K562 (cell line): ENCODE results near the gene ZNF775. TPM values are rescaled to one million over a fixed set of nuclear protein-coding genes. Genes with fewer than 3 reads are reported as not detected.

Source experiments
- FOSL1 ChIP-seq: fragments of 200-800 bp; sonication (Bioruptor generic); conservative IDR thresholded peaks from 2 replicates; pipeline ENCODE4 v1.6.1; 2016; ENCODE audit warnings: missing genetic modification characterization, missing compliant biosample characterization
- KLF6 ChIP-seq: fragments of 250-450 bp; sonication (Bioruptor Pico); IDR thresholded peaks from 2 replicates; pipeline ENCODE4 v1.4.0; 2020; ENCODE audit warnings: mild to moderate bottlenecking, moderate library complexity, borderline replicate concordance
- LARP7 ChIP-seq: fragments of 450-650 bp; IDR thresholded peaks from 2 replicates; pipeline ENCODE4 v1.6.1; 2016
- MEIS2 ChIP-seq: fragments of 450-650 bp; IDR thresholded peaks from 2 replicates; pipeline ENCODE4 v1.6.1; 2014; ENCODE audit warnings: mild to moderate bottlenecking; ENCODE audit not compliant: partially characterized antibody
- NBN ChIP-seq: fragments of 450-650 bp; IDR thresholded peaks from 2 replicates; pipeline ENCODE4 v1.6.1; 2016; ENCODE audit warnings: low read depth, mild to moderate bottlenecking
- NFIC ChIP-seq: fragments of 450-650 bp; IDR thresholded peaks from 2 replicates; pipeline ENCODE4 v1.6.1; 2017; ENCODE audit warnings: mild to moderate bottlenecking, inconsistent platforms
- TEAD4 ChIP-seq, 2 experiments: sonication (generic) in 1 of 2; formaldehyde crosslinking in 1 of 2; IDR thresholded peaks; 2 replicates each; pipeline versions ENCODE4 v1.6.1 to v1.8.0; 2012 to 2022; ENCODE audit warnings: borderline replicate concordance in 1 of 2, inconsistent platforms in 1 of 2, low read length in 1 of 2, mild to moderate bottlenecking in 1 of 2, missing genetic modification reagents in 1 of 2
- ZFPM2 ChIP-seq: fragments of 250-450 bp; sonication (Bioruptor Pico); IDR thresholded peaks from 2 replicates; pipeline ENCODE4 v1.5.1; 2022; ENCODE audit warnings: mild to moderate bottlenecking
- ZNF12 ChIP-seq: sonication (generic); formaldehyde crosslinking; IDR thresholded peaks from 2 replicates; pipeline ENCODE4 v1.4.0; 2020; ENCODE audit warnings: mild to moderate bottlenecking, missing genetic modification reagents
- ZNF507 ChIP-seq: conservative IDR thresholded peaks from 2 replicates; pipeline ENCODE4 v1.6.1; 2017; ENCODE audit warnings: missing genetic modification characterization, missing compliant biosample characterization
- ZNF699 ChIP-seq: fragments of 250-450 bp; sonication (Bioruptor Pico); IDR thresholded peaks from 2 replicates; pipeline ENCODE4 v1.8.0; 2021; ENCODE audit warnings: mild to moderate bottlenecking, moderate library complexity; ENCODE audit not compliant: insufficient replicate concordance
- ZNF76 ChIP-seq: fragments of 250-450 bp; sonication (Bioruptor Pico); IDR thresholded peaks from 2 replicates; pipeline ENCODE4 v1.4.0; 2020; ENCODE audit warnings: mild to moderate bottlenecking, moderate library complexity, borderline replicate concordance
- polyA plus RNA-seq, 8 experiments: library from polyadenylated mRNA; depleted of rRNA in 4 of 8; stranded (reverse) in 5 of 8; unstranded in 3 of 8; fragments of >200 nt; fragmentation: Nextera tagmentation in 2 of 8; fragmentation: Illumina TruSeq in 1 of 8; extraction: Ambion mirVana in 2 of 8; extraction: Trizol in 1 of 8; gene quantifications; 2 replicates each; pipeline versions ENCODE4 v1.2.1 to v1.2.3, GENCODE V29; 2011 to 2014; ENCODE audit warnings: inconsistent platforms in 1 of 8, missing spikeins in 1 of 8
- total RNA-seq, 7 experiments: library from RNA; depleted of rRNA in 6 of 7; stranded (reverse); fragments of >200 nt in 6 of 7; fragmentation: Illumina TruSeq in 2 of 7; extraction: Trizol in 2 of 7; gene quantifications; 2 replicates each; pipeline versions ENCODE4 v1.2.1 to v1.2.3, GENCODE V29; 2011 to 2021; ENCODE audit warnings: low replicate concordance in 1 of 7
- TF ChIP-seq, protein P1 (sequence below): fragments of 250-450 bp; sonication (Bioruptor Pico); IDR thresholded peaks from 2 replicates; pipeline ENCODE4 v1.5.0; 2021
- TF ChIP-seq, protein P2 (sequence below): sonication (generic); formaldehyde crosslinking; IDR thresholded peaks from 2 replicates; pipeline ENCODE4 v1.8.1; 2023; ENCODE audit warnings: missing genetic modification reagents, mild to moderate bottlenecking, borderline replicate concordance
- TF ChIP-seq, protein P3 (sequence below): fragments of 250-450 bp; sonication (Bioruptor Pico); IDR thresholded peaks from 2 replicates; pipeline ENCODE4 v1.5.0; 2022; ENCODE audit warnings: mild to moderate bottlenecking
- TF ChIP-seq, protein P4 (sequence below): fragments of 450-650 bp; IDR thresholded peaks from 2 replicates; pipeline ENCODE4 v1.6.1; 2018; ENCODE audit warnings: mild to moderate bottlenecking, low read depth; ENCODE audit not compliant: partially characterized antibody
- TF ChIP-seq, protein P5 (sequence below): fragments of 450-650 bp; IDR thresholded peaks from 2 replicates; pipeline ENCODE4 v1.6.1; 2016; ENCODE audit warnings: antibody characterized with exemption

ZNF775 gene
- total and polyA plus RNA-seq, 9 of the 15 experiments (the other 6 are each of a cell fraction or from before 2014, with no cell fraction given) = 0.04 to 18.7 (median 4.9) TPM

DNA sequence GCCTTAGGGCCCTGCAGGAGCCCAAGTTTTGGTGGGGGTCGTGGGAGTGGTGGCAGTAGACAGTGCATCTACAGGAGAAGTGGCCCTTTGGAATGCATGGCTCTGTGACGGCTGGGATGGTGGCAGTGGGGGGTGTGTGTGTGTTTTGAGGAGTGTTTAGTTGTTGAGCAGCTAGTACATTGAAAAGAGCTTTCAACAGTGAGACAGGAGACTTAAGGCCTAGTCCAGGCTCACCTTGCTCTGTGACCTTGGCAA lies 27.1 kb downstream of the ZNF775 start (continued):
- no peak for TF ChIP-seq ZNF507 (tag)
- TF ChIP-seq, protein P1, sequence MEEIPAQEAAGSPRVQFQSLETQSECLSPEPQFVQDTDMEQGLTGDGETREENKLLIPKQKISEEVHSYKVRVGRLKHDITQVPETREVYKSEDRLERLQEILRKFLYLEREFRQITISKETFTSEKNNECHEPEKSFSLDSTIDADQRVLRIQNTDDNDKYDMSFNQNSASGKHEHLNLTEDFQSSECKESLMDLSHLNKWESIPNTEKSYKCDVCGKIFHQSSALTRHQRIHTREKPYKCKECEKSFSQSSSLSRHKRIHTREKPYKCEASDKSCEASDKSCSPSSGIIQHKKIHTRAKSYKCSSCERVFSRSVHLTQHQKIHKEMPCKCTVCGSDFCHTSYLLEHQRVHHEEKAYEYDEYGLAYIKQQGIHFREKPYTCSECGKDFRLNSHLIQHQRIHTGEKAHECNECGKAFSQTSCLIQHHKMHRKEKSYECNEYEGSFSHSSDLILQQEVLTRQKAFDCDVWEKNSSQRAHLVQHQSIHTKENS (CRISPR knock-in tag) = no peak
- TF ChIP-seq MEIS2 = no peak
- TF ChIP-seq ZFPM2 = no peak
- TF ChIP-seq NBN = peak; percentile 21; the same call in 1 of the 2 replicates
- no peak for TF ChIP-seq TEAD4 (IDR thresholded peaks at IDR 0.05; ENCODE audit: low read length)
- no peak for TF ChIP-seq TEAD4 (CRISPR knock-in tag; IDR thresholded peaks at IDR 0.05; ENCODE audit: borderline replicate concordance)
- no peak for TF ChIP-seq ZNF76 (CRISPR knock-in tag)
- TF ChIP-seq, protein P2, sequence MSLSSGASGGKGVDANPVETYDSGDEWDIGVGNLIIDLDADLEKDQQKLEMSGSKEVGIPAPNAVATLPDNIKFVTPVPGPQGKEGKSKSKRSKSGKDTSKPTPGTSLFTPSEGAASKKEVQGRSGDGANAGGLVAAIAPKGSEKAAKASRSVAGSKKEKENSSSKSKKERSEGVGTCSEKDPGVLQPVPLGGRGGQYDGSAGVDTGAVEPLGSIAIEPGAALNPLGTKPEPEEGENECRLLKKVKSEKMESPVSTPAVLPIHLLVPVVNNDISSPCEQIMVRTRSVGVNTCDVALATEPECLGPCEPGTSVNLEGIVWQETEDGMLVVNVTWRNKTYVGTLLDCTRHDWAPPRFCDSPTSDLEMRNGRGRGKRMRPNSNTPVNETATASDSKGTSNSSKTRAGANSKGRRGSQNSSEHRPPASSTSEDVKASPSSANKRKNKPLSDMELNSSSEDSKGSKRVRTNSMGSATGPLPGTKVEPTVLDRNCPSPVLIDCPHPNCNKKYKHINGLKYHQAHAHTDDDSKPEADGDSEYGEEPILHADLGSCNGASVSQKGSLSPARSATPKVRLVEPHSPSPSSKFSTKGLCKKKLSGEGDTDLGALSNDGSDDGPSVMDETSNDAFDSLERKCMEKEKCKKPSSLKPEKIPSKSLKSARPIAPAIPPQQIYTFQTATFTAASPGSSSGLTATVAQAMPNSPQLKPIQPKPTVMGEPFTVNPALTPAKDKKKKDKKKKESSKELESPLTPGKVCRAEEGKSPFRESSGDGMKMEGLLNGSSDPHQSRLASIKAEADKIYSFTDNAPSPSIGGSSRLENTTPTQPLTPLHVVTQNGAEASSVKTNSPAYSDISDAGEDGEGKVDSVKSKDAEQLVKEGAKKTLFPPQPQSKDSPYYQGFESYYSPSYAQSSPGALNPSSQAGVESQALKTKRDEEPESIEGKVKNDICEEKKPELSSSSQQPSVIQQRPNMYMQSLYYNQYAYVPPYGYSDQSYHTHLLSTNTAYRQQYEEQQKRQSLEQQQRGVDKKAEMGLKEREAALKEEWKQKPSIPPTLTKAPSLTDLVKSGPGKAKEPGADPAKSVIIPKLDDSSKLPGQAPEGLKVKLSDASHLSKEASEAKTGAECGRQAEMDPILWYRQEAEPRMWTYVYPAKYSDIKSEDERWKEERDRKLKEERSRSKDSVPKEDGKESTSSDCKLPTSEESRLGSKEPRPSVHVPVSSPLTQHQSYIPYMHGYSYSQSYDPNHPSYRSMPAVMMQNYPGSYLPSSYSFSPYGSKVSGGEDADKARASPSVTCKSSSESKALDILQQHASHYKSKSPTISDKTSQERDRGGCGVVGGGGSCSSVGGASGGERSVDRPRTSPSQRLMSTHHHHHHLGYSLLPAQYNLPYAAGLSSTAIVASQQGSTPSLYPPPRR (CRISPR knock-in tag) = 0 out of 2 replicates have a peak, but pooled peaks have one; percentile 26
- TF ChIP-seq LARP7 = 0 out of 2 replicates have a peak, but pooled peaks have one; percentile 63
- TF ChIP-seq KLF6 = no peak
- TF ChIP-seq NFIC = no peak
- TF ChIP-seq, protein P3, sequence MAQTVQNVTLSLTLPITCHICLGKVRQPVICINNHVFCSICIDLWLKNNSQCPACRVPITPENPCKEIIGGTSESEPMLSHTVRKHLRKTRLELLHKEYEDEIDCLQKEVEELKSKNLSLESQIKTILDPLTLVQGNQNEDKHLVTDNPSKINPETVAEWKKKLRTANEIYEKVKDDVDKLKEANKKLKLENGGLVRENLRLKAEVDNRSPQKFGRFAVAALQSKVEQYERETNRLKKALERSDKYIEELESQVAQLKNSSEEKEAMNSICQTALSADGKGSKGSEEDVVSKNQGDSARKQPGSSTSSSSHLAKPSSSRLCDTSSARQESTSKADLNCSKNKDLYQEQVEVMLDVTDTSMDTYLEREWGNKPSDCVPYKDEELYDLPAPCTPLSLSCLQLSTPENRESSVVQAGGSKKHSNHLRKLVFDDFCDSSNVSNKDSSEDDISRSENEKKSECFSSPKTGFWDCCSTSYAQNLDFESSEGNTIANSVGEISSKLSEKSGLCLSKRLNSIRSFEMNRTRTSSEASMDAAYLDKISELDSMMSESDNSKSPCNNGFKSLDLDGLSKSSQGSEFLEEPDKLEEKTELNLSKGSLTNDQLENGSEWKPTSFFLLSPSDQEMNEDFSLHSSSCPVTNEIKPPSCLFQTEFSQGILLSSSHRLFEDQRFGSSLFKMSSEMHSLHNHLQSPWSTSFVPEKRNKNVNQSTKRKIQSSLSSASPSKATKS = no peak
- no peak for TF ChIP-seq ZNF12 (CRISPR knock-in tag)
- no peak for TF ChIP-seq FOSL1 (tag)
- TF ChIP-seq, protein P4, sequence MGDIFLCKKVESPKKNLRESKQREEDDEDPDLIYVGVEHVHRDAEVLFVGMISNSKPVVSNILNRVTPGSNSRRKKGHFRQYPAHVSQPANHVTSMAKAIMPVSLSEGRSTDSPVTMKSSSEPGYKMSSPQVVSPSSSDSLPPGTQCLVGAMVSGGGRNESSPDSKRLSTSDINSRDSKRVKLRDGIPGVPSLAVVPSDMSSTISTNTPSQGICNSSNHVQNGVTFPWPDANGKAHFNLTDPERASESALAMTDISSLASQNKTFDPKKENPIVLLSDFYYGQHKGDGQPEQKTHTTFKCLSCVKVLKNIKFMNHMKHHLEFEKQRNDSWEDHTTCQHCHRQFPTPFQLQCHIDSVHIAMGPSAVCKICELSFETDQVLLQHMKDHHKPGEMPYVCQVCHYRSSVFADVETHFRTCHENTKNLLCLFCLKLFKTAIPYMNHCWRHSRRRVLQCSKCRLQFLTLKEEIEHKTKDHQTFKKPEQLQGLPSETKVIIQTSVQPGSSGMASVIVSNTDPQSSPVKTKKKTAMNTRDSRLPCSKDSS = no peak
- TF ChIP-seq, protein P5, sequence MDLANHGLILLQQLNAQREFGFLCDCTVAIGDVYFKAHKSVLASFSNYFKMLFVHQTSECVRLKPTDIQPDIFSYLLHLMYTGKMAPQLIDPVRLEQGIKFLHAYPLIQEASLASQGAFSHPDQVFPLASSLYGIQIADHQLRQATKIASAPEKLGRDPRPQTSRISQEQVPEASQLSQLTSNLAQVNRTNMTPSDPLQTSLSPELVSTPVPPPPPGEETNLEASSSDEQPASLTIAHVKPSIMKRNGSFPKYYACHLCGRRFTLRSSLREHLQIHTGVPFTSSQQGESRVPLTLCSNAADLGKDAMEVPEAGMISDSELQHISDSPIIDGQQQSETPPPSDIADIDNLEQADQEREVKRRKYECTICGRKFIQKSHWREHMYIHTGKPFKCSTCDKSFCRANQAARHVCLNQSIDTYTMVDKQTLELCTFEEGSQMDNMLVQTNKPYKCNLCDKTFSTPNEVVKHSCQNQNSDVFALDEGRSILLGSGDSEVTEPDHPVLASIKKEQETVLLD = peak; percentile 30; the same call in 1 of the 2 replicates
- TF ChIP-seq ZNF699 (CRISPR knock-in tag) = no peak
